SH-SY5Y (cell line): ENCODE measurements around the gene CACNA1H.

Experiments
- GATA2 ChIP-seq: IDR thresholded peaks from 2 replicates; pipeline ENCODE4 v1.6.1; 2011; ENCODE audit warnings: mild to moderate bottlenecking, low read depth, low read length
- GATA3 ChIP-seq: IDR thresholded peaks from 2 replicates; pipeline ENCODE4 v1.6.1; 2011; ENCODE audit warnings: low read depth, mild to moderate bottlenecking, low read length, moderate library complexity

- no peak for TF ChIP-seq GATA2
- no peak for TF ChIP-seq GATA3
Observed at GRCh38 chr16:1184980-1185379, 32.1 kb downstream of the CACNA1H start.
